A673 (cell line): ENCODE measurements around the gene VARS2.

Experiments
- CTCF ChIP-seq: fragments of 300-800, 200-600 bp; sonication (generic); conservative IDR thresholded peaks from 2 replicates; pipeline ENCODE4 v1.5.1; 2017; ENCODE audit warnings: low read depth, mild to moderate bottlenecking, antibody characterized with exemption, low read length, moderate library complexity, mixed read lengths
- EZH2 ChIP-seq: fragments of 200-600 bp; sonication (generic); IDR thresholded peaks from 2 replicates; pipeline ENCODE4 v1.6.1; 2017; ENCODE audit warnings: borderline replicate concordance, low read depth, mild to moderate bottlenecking, mixed read lengths, antibody characterized with exemption, low read length; ENCODE audit not compliant: poor library complexity, severe bottlenecking

GRCh38 chr6:30948811-30949210 is 34.8 kb downstream of the VARS2 start:
- TF ChIP-seq CTCF, result no peak
- no peak for TF ChIP-seq EZH2
